A549 (cell line): Measurements from ENCODE around the gene STX16. TPM values are rescaled to one million over a fixed set of nuclear protein-coding genes. Genes with fewer than 3 reads are reported as not detected.

ENCODE experiments used
- ATAC-seq, 2 experiments: fragments of 200-7000 bp in 1 of 2; fragments of >200 bp in 1 of 2; cut with Nextera tagmentation in 1 of 2; cut with Tn5 transposase in 1 of 2; 3 replicates each; pipeline versions ENCODE4 v1.8.0 to v1.9.1; 2018 to 2020; ENCODE audit warnings: mild to moderate bottlenecking in 1 of 2, moderate library complexity in 1 of 2
- CTCF ChIA-PET: fragments of 300-600 bp; sonication (Branson Sonifier 250); formaldehyde crosslinking; extraction: SDS; loops from one replicate; lab custom pipeline; 2021; ENCODE audit warnings: antibody characterized with exemption, inconsistent platforms; lab: Yijun Ruan, JAX
- POLR2A ChIA-PET: fragments of 350-600 bp; formaldehyde crosslinking; extraction: SDS; loops from one replicate; lab custom pipeline; 2021; ENCODE audit warnings: antibody characterized with exemption, inconsistent platforms; lab: Yijun Ruan, JAX
- DNase-seq, 2 experiments: peaks; one replicate each; pipeline versions ENCODE4 v3.0.0 to v3.0.0-alpha.2; 2011 to 2016; ENCODE audit warnings: low read depth in 1 of 2, low spot score in 1 of 2
- FAIRE-seq: peaks from 2 replicates; lab custom pipeline; 2011; peaks lifted over from hg19 to GRCh38; lab: Jason Lieb, UNC
- H3K27ac ChIP-seq, 2 experiments: fragments of >200 bp; sonication (Bioruptor Twin); formaldehyde crosslinking; 3 replicates each; pipeline ENCODE4 v1.5.1; 2016 to 2017
- H3K4me1 ChIP-seq: fragments of >200 bp; sonication (Bioruptor Twin); formaldehyde crosslinking; 3 replicates; pipeline ENCODE4 v1.6.1; 2016
- H3K4me2 ChIP-seq: fragments of >200 bp; sonication (Bioruptor Twin); formaldehyde crosslinking; 3 replicates; pipeline ENCODE4 v1.6.1; 2016
- H3K4me3 ChIP-seq: fragments of >200 bp; sonication (Bioruptor Twin); formaldehyde crosslinking; 3 replicates; pipeline ENCODE4 v1.5.1; 2016
- H3K9me3 ChIP-seq: fragments of >200 bp; sonication (Bioruptor Twin); formaldehyde crosslinking; 3 replicates; pipeline ENCODE4 v1.6.1; 2016
- BCL3 ChIP-seq: fragments of >200 bp; sonication (Bioruptor Twin); formaldehyde crosslinking; IDR thresholded peaks from 3 replicates; pipeline ENCODE4 v1.6.1; 2016
- CHD4 ChIP-seq: fragments of 200-600 bp; sonication (generic); IDR thresholded peaks from 2 replicates; pipeline ENCODE4 v1.6.1; 2016; ENCODE audit warnings: antibody characterized with exemption, mild to moderate bottlenecking, borderline replicate concordance
- EHF ChIP-seq: fragments of 250-450 bp; sonication (Bioruptor Pico); IDR thresholded peaks from 2 replicates; pipeline ENCODE4 v1.5.0; 2020; ENCODE audit warnings: mild to moderate bottlenecking
- FOXS1 ChIP-seq: fragments of 250-450 bp; sonication (Bioruptor Pico); IDR thresholded peaks from 2 replicates; pipeline ENCODE4 v1.5.0; 2020; ENCODE audit warnings: mild to moderate bottlenecking, moderate library complexity
- GATA3 ChIP-seq: IDR thresholded peaks from 2 replicates; pipeline ENCODE4 v1.6.1; 2012; ENCODE audit warnings: borderline replicate concordance
- HDAC2 ChIP-seq: fragments of 200-600 bp; sonication (generic); IDR thresholded peaks from 2 replicates; pipeline ENCODE4 v1.6.1; 2016
- HMGXB4 ChIP-seq: fragments of 250-450 bp; sonication (Bioruptor Pico); IDR thresholded peaks from 2 replicates; pipeline ENCODE4 v1.5.0; 2021; ENCODE audit warnings: mild to moderate bottlenecking, moderate library complexity, borderline replicate concordance
- HOXB5 ChIP-seq: fragments of 250-450 bp; sonication (Bioruptor Pico); IDR thresholded peaks from 2 replicates; pipeline ENCODE4 v1.5.0; 2020; ENCODE audit warnings: mild to moderate bottlenecking, moderate library complexity
- KDM1A ChIP-seq: fragments of 200-600 bp; sonication (generic); IDR thresholded peaks from 2 replicates; pipeline ENCODE4 v1.6.1; 2016; ENCODE audit warnings: low read depth, mild to moderate bottlenecking
- MAZ ChIP-seq: fragments of 150-350 bp; IDR thresholded peaks from 2 replicates; pipeline ENCODE4 v1.6.1; 2014; ENCODE audit warnings: antibody characterized with exemption, low read depth, low read length, borderline replicate concordance
- MYC ChIP-seq: IDR thresholded peaks from 2 replicates; pipeline ENCODE4 v1.6.1; 2012; ENCODE audit warnings: mild to moderate bottlenecking, inconsistent platforms, low read length, improper control_type of control experiment, borderline replicate concordance
- NR3C1 ChIP-seq: fragments of >200 bp; sonication (Bioruptor Twin); formaldehyde crosslinking; IDR thresholded peaks from 3 replicates; pipeline ENCODE4 v1.6.1; 2017
- POLR2AphosphoS2 ChIP-seq: conservative IDR thresholded peaks from 2 replicates; pipeline ENCODE4 v1.6.1; 2012; ENCODE audit warnings: low read length, improper control_type of control experiment, inconsistent platforms
- RARB ChIP-seq: fragments of 250-450 bp; sonication (Bioruptor Pico); IDR thresholded peaks from 2 replicates; pipeline ENCODE4 v1.8.0; 2021; ENCODE audit warnings: mild to moderate bottlenecking, moderate library complexity
- RCOR1 ChIP-seq: fragments of 150-350 bp; IDR thresholded peaks from 2 replicates; pipeline ENCODE4 v1.6.1; 2014; ENCODE audit warnings: antibody characterized with exemption, low read length, low read depth
- REST ChIP-seq: fragments of 200-600 bp; sonication (generic); IDR thresholded peaks from 2 replicates; pipeline ENCODE4 v1.6.1; 2016; ENCODE audit warnings: antibody characterized with exemption, mild to moderate bottlenecking, moderate library complexity
- SMC3 ChIP-seq: fragments of >200 bp; sonication (Bioruptor Twin); formaldehyde crosslinking; IDR thresholded peaks from 3 replicates; pipeline ENCODE4 v1.6.1; 2018; ENCODE audit warnings: inconsistent platforms
- USF2 ChIP-seq: fragments of 450-650 bp; IDR thresholded peaks from 2 replicates; pipeline ENCODE4 v1.6.1; 2014; ENCODE audit warnings: antibody characterized with exemption
- ZC3H11A ChIP-seq: fragments of 450-650 bp; IDR thresholded peaks from 2 replicates; pipeline ENCODE4 v1.6.1; 2014; ENCODE audit warnings: antibody characterized with exemption, mild to moderate bottlenecking
- WGBS: methylation state at CpG from one replicate; pipeline ENCODE4 v1.1.6; 2017; ENCODE audit errors: missing lambda C conversion rate; 5-methylcytosine and 5-hydroxymethylcytosine counted together
- polyA plus RNA-seq, 4 experiments: library from polyadenylated mRNA; depleted of rRNA in 3 of 4; stranded (reverse); fragments of >200 nt; fragmentation: RNase III in 1 of 4; extraction: RNeasy Plus Mini Kit Qiagen cat#74134 plus additional on column Dnase treatment in 1 of 4; gene quantifications; 2 replicates in 3 of 4; 3 replicates in 1 of 4; pipeline ENCODE4 v1.2.3, GENCODE V29; 2011 to 2017
- TF ChIP-seq, protein P1 (sequence below): fragments of 150-350 bp; IDR thresholded peaks from 2 replicates; pipeline ENCODE4 v1.6.1; 2014; ENCODE audit warnings: low read depth, mild to moderate bottlenecking, low read length
- TF ChIP-seq, protein P2 (sequence below): fragments of 250-450 bp; sonication (Bioruptor Pico); IDR thresholded peaks from 2 replicates; pipeline ENCODE4 v1.5.0; 2020; ENCODE audit warnings: low read depth, mild to moderate bottlenecking, moderate library complexity

Gene STX16
- polyA plus RNA-seq, 2 of the 4 experiments (the other 2 are of a cell fraction), result 68.5 to 71.6 TPM

- no peak for TF ChIP-seq HOXB5 (CRISPR knock-in tag)
- no peak for TF ChIP-seq POLR2AphosphoS2
- no peak for TF ChIP-seq BCL3
- no peak for TF ChIP-seq ZC3H11A
Measured at GRCh38 chr20:58677808-58678207, 26.7 kb downstream of the STX16 start (continued).

DNA sequence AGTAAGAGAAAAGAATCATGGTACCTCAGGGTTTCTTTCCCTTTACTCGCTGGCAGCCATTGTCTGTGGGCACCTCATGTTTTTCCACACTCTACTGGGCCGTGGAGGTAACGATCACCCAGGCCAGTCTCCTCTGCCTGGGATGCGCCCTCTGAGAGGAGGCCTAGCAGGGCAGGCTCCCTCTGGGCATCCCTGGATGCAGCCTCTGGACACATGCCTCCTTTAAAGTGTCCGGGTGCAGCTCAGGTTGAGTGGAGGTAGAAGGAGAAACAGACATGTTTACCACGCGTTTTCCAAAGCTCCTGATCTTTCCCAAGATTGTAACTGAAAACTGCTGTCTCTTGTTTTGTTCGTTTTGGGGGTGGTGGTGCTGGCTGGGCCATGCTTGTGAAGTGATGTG, 27.7 kb downstream of the STX16 start:
- Histone ChIP-seq H3K27ac (no peak overlapping the region), H3K9me3 (no peaks in the 10 kb centered on the region), H3K4me3 (no peak overlapping the region), H3K4me1 (no peaks in the 10 kb centered on the region), H3K4me2 (no peak overlapping the region)
- WGBS, result 94% methylated on average over 8 of the region's 8 CpGs
- TF ChIP-seq, protein P1, sequence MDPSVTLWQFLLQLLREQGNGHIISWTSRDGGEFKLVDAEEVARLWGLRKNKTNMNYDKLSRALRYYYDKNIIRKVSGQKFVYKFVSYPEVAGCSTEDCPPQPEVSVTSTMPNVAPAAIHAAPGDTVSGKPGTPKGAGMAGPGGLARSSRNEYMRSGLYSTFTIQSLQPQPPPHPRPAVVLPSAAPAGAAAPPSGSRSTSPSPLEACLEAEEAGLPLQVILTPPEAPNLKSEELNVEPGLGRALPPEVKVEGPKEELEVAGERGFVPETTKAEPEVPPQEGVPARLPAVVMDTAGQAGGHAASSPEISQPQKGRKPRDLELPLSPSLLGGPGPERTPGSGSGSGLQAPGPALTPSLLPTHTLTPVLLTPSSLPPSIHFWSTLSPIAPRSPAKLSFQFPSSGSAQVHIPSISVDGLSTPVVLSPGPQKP, result no peak
- TF ChIP-seq, protein P2, sequence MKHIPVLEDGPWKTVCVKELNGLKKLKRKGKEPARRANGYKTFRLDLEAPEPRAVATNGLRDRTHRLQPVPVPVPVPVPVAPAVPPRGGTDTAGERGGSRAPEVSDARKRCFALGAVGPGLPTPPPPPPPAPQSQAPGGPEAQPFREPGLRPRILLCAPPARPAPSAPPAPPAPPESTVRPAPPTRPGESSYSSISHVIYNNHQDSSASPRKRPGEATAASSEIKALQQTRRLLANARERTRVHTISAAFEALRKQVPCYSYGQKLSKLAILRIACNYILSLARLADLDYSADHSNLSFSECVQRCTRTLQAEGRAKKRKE (CRISPR knock-in tag), result no peak
- no peak for TF ChIP-seq POLR2AphosphoS2
- TF ChIP-seq SMC3, result no peak
- TF ChIP-seq RARB (CRISPR knock-in tag), result no peak
- ChIA-PET POLR2A (interaction anchor here (0.6 kb wide), 1 partner anchor 28 kb away, joined by 4 read pairs; no protein-coding TSS in a partner anchor), CTCF (interaction anchor here (1.1 kb wide), 1 partner anchor 17 kb away, joined by 3 read pairs; no protein-coding TSS in a partner anchor)
- ATAC-seq (no peak), FAIRE-seq (no peak), DNase-seq (no peak)

GRCh38 chr20:58682656-58683531, 31.8 kb downstream of the STX16 start:
- H3K4me2 ChIP-seq, result no peak overlapping the region
- no peak for TF ChIP-seq USF2
- TF ChIP-seq NR3C1, result no peak
- no peak for TF ChIP-seq MAZ
- TF ChIP-seq ZC3H11A, result no peak
- TF ChIP-seq CHD4, result no peak
- no peak for TF ChIP-seq HMGXB4 (CRISPR knock-in tag)
- TF ChIP-seq GATA3, result no peak
- no peak for TF ChIP-seq KDM1A
- TF ChIP-seq, protein P2 (CRISPR knock-in tag), result no peak
- TF ChIP-seq MYC, result no peak
- TF ChIP-seq HDAC2, result no peak
- TF ChIP-seq RCOR1, result no peak
- no peak for TF ChIP-seq FOXS1 (CRISPR knock-in tag)
- no peak for TF ChIP-seq EHF (CRISPR knock-in tag)
- TF ChIP-seq REST, result no peak
- no peak for ATAC-seq
- H3K4me3 ChIP-seq, result no peak overlapping the region
- no peaks in the 10 kb centered on the region for H3K4me1 ChIP-seq
- ChIA-PET CTCF (no interaction called here), POLR2A (no interaction called here)
- DNase-seq, result no peak
- no peak for FAIRE-seq
- no peaks in the 10 kb centered on the region for H3K9me3 ChIP-seq
- WGBS, result 68% methylated on average over 11 of the region's 11 CpGs
- H3K27ac ChIP-seq, result no peak overlapping the region
